ENCODE results near the gene NETO2.

NETO2 gene

GRCh38 chr16:47069313-47069712 lies 74.4 kb downstream of the NETO2 start (continued):
- no peak for TF ChIP-seq ARNTL (CRISPR knock-in tag; IDR thresholded peaks at IDR 0.05; ENCODE audit: borderline replicate concordance, low read depth)
- TF ChIP-seq ISL1 (CRISPR knock-in tag; IDR thresholded peaks at IDR 0.05): no peak
- TF ChIP-seq ZFP30 (CRISPR knock-in tag; IDR thresholded peaks at IDR 0.05): no peak
- no peak for TF ChIP-seq OSR1 (CRISPR knock-in tag; IDR thresholded peaks at IDR 0.05)
- TF ChIP-seq ZFP3 (CRISPR knock-in tag; IDR thresholded peaks at IDR 0.05): no peak
- no peak for TF ChIP-seq ZNF70 (CRISPR knock-in tag; IDR thresholded peaks at IDR 0.05)
- no peak for TF ChIP-seq BACH2 (CRISPR knock-in tag; IDR thresholded peaks at IDR 0.05; ENCODE audit: borderline replicate concordance)
- TF ChIP-seq, protein P1, sequence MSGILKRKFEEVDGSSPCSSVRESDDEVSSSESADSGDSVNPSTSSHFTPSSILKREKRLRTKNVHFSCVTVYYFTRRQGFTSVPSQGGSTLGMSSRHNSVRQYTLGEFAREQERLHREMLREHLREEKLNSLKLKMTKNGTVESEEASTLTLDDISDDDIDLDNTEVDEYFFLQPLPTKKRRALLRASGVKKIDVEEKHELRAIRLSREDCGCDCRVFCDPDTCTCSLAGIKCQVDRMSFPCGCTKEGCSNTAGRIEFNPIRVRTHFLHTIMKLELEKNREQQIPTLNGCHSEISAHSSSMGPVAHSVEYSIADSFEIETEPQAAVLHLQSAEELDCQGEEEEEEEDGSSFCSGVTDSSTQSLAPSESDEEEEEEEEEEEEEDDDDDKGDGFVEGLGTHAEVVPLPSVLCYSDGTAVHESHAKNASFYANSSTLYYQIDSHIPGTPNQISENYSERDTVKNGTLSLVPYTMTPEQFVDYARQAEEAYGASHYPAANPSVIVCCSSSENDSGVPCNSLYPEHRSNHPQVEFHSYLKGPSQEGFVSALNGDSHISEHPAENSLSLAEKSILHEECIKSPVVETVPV (CRISPR knock-in tag; IDR thresholded peaks at IDR 0.05): no peak
- no peak for TF ChIP-seq SNAI2 (CRISPR knock-in tag; IDR thresholded peaks at IDR 0.05)
- TF ChIP-seq GLIS3 (CRISPR knock-in tag; IDR thresholded peaks at IDR 0.05): no peak
- no peak for TF ChIP-seq CSDC2 (CRISPR knock-in tag; IDR thresholded peaks at IDR 0.05)

GRCh38 chr16:47067203-47067602 lies 76.5 kb downstream of the NETO2 start:
- no peak for ATAC-seq
- TF ChIP-seq CSDC2 (CRISPR knock-in tag; IDR thresholded peaks at IDR 0.05) (no peak), ARNTL (CRISPR knock-in tag; IDR thresholded peaks at IDR 0.05; ENCODE audit: borderline replicate concordance, low read depth) (no peak), PPARA (CRISPR knock-in tag; IDR thresholded peaks at IDR 0.05; ENCODE audit: borderline replicate concordance) (no peak), CREB5 (CRISPR knock-in tag; IDR thresholded peaks at IDR 0.05; ENCODE audit: low read depth) (no peak), ZFP3 (CRISPR knock-in tag; IDR thresholded peaks at IDR 0.05) (no peak), ZNF70 (CRISPR knock-in tag; IDR thresholded peaks at IDR 0.05) (no peak)

DNA sequence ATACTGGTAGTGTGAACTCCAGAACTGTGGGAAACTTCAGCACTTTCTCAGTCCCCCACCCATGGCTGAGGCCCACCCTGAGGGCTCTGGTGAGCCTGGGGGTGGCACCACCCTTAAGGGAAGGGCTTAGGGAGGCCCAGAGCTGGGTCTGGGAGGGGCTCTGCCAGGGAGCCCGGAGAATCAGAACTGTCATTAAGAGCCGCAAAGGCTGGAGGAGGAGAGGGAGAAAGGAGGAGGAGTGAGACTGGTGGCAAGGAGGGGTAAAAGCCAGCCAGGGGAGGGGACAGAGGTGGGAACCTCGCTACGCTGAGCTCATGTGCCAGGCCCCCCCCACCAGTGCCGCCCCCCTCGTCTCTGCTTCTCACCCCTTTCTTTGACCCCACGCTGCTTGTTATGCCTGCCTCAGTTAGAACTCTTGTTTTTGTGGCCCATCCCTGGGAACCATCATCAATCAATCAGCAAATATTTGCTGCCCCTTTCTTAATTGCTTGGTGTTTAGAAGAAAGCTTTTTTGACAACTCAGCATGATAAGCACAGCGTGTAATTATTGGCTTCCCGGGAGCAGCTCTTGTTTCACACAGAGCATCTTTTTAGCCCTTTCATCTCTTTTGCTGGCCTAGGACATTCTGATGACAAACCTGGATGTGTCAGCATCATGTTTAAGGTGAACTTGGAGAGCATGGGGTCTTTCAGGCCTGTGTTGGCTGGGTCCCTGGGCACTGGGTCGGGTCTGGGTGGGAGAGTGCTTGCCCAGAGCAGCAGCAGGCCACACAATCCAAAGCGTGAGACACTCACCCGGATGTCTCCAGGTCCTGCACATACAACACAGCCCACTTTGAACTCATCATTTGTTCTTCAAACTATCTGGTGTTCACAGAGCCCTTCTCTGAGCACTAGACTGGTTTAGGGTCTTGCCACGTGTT lies 77.7 kb downstream of the NETO2 start:
- no peak for ATAC-seq

More for the DNA sequence above, 77.7 kb downstream of the NETO2 start:
- TF ChIP-seq ISL1 (CRISPR knock-in tag; IDR thresholded peaks at IDR 0.05): no peak
- no peak for TF ChIP-seq ZFP3 (CRISPR knock-in tag; IDR thresholded peaks at IDR 0.05)
- TF ChIP-seq ZNF8 (CRISPR knock-in tag; IDR thresholded peaks at IDR 0.05): no peak
- TF ChIP-seq, protein P1 (CRISPR knock-in tag; IDR thresholded peaks at IDR 0.05): no peak
- TF ChIP-seq CREB5 (CRISPR knock-in tag; IDR thresholded peaks at IDR 0.05; ENCODE audit: low read depth): no peak
- TF ChIP-seq ZC3H10 (CRISPR knock-in tag; IDR thresholded peaks at IDR 0.05): no peak
- TF ChIP-seq ARNTL (CRISPR knock-in tag; IDR thresholded peaks at IDR 0.05; ENCODE audit: borderline replicate concordance, low read depth): no peak
- TF ChIP-seq POU6F1 (CRISPR knock-in tag; IDR thresholded peaks at IDR 0.05; ENCODE audit: borderline replicate concordance, low read depth): no peak
- no peak for TF ChIP-seq ZNF565 (CRISPR knock-in tag; conservative IDR thresholded peaks at IDR 0.05; ENCODE audit: low read depth)
- no peak for TF ChIP-seq TOX (CRISPR knock-in tag; IDR thresholded peaks at IDR 0.05; ENCODE audit: borderline replicate concordance)
- no peak for TF ChIP-seq ZNF70 (CRISPR knock-in tag; IDR thresholded peaks at IDR 0.05)
